HEK293 (cell line): ENCODE data around the gene SEMA4F.

Experiments used
- CTCF ChIA-PET: fragments of 350-600 bp; formaldehyde crosslinking; extraction: SDS; loops from one replicate; lab custom pipeline; 2021; ENCODE audit warnings: antibody characterized with exemption; lab: Yijun Ruan, JAX
- POLR2A ChIA-PET: fragments of 300-600 bp; formaldehyde crosslinking; extraction: SDS; loops from one replicate; lab custom pipeline; 2020; ENCODE audit warnings: antibody characterized with exemption, inconsistent platforms; lab: Yijun Ruan, JAX
- H3K27ac ChIP-seq: fragments of 200-500 bp; sonication (Bioruptor generic); 2 replicates; pipeline ENCODE4 v1.5.1; 2014; ENCODE audit warnings: low read depth, low read length, control low read depth, inconsistent platforms; ENCODE audit errors: extremely low read depth
- H3K36me3 ChIP-seq, 2 experiments: fragments of 200-500 bp in 1 of 2; sonication (Bioruptor generic) in 1 of 2; 1 replicate in 1 of 2; 2 replicates in 1 of 2; pipeline ENCODE4 v1.5.1; 2014 to 2017; ENCODE audit warnings: inconsistent platforms in 2 of 2, low read length in 2 of 2; ENCODE audit not compliant: control insufficient read depth in 2 of 2, insufficient read depth in 1 of 2
- H3K4me1 ChIP-seq: fragments of 200-500 bp; sonication (Bioruptor generic); 2 replicates; pipeline ENCODE4 v1.5.1; 2014; ENCODE audit warnings: mild to moderate bottlenecking, low read length, inconsistent platforms; ENCODE audit not compliant: control insufficient read depth, insufficient read depth
- H3K4me3 ChIP-seq: 2 replicates; pipeline ENCODE4 v1.5.1; 2011; ENCODE audit warnings: low read depth, mild to moderate bottlenecking, control low read depth, low read length, moderate library complexity
- H3K9me3 ChIP-seq: fragments of 200-500 bp; sonication (Bioruptor generic); 2 replicates; pipeline ENCODE4 v1.5.1; 2014; ENCODE audit warnings: low read depth, low read length, inconsistent platforms; ENCODE audit not compliant: control insufficient read depth, insufficient read depth
- FEZF1 ChIP-seq: fragments of 450-650 bp; formaldehyde crosslinking; IDR thresholded peaks from 2 replicates; pipeline ENCODE4 v1.5.1; 2016; ENCODE audit warnings: missing biosample characterization, missing genetic modification characterization
- RBAK ChIP-seq: fragments of 450-650 bp; formaldehyde crosslinking; IDR thresholded peaks from 2 replicates; pipeline ENCODE4 v1.5.1; 2016; ENCODE audit warnings: missing biosample characterization, missing genetic modification characterization
- ZBTB48 ChIP-seq: fragments of 450-650 bp; formaldehyde crosslinking; IDR thresholded peaks from 2 replicates; pipeline ENCODE4 v1.5.1; 2016; ENCODE audit warnings: missing biosample characterization, missing genetic modification characterization
- ZBTB49 ChIP-seq: fragments of 450-650 bp; formaldehyde crosslinking; IDR thresholded peaks from 2 replicates; pipeline ENCODE4 v1.5.1; 2016; ENCODE audit warnings: missing biosample characterization, missing genetic modification characterization, low read depth
- ZNF10 ChIP-seq: fragments of 450-650 bp; formaldehyde crosslinking; IDR thresholded peaks from 2 replicates; pipeline ENCODE4 v1.5.1; 2017; ENCODE audit warnings: missing biosample characterization, missing genetic modification characterization
- ZNF140 ChIP-seq: fragments of 450-650 bp; formaldehyde crosslinking; IDR thresholded peaks from 2 replicates; pipeline ENCODE4 v1.5.1; 2016; ENCODE audit warnings: missing biosample characterization, missing genetic modification characterization
- ZNF223 ChIP-seq: fragments of 450-650 bp; formaldehyde crosslinking; IDR thresholded peaks from 2 replicates; pipeline ENCODE4 v1.5.1; 2016; ENCODE audit warnings: missing biosample characterization, missing genetic modification characterization
- ZNF266 ChIP-seq: fragments of 450-650 bp; formaldehyde crosslinking; IDR thresholded peaks from 2 replicates; pipeline ENCODE4 v1.5.1; 2016; ENCODE audit warnings: missing biosample characterization, missing genetic modification characterization, low read depth
- ZNF274 ChIP-seq, 2 experiments: fragments of 200-500 bp in 1 of 2; fragments of 450-650 bp in 1 of 2; sonication (Bioruptor generic) in 1 of 2; formaldehyde crosslinking in 1 of 2; IDR thresholded peaks; 2 replicates each; pipeline versions ENCODE4 v1.5.1 to v1.6.1; 2014 to 2016; ENCODE audit warnings: borderline replicate concordance in 1 of 2, inconsistent platforms in 1 of 2, low read length in 1 of 2, missing biosample characterization in 1 of 2, missing genetic modification characterization in 1 of 2
- ZNF311 ChIP-seq: fragments of 450-650 bp; formaldehyde crosslinking; IDR thresholded peaks from 2 replicates; pipeline ENCODE4 v1.5.1; 2017; ENCODE audit warnings: missing biosample characterization, missing genetic modification characterization, borderline replicate concordance
- ZNF391 ChIP-seq: fragments of 450-650 bp; formaldehyde crosslinking; IDR thresholded peaks from 2 replicates; pipeline ENCODE4 v1.5.1; 2016; ENCODE audit warnings: low read depth, missing biosample characterization, missing genetic modification characterization, borderline replicate concordance
- ZNF621 ChIP-seq: fragments of 450-650 bp; formaldehyde crosslinking; IDR thresholded peaks from 2 replicates; pipeline ENCODE4 v1.5.1; 2017; ENCODE audit warnings: missing biosample characterization, missing genetic modification characterization
- ZNF747 ChIP-seq: fragments of 450-650 bp; formaldehyde crosslinking; IDR thresholded peaks from 2 replicates; pipeline ENCODE4 v1.5.1; 2016; ENCODE audit warnings: missing biosample characterization, missing genetic modification characterization
- ZNF785 ChIP-seq: fragments of 450-650 bp; formaldehyde crosslinking; IDR thresholded peaks from 2 replicates; pipeline ENCODE4 v1.5.1; 2016; ENCODE audit warnings: missing biosample characterization, missing genetic modification characterization
- TF ChIP-seq, protein P1 (sequence below): fragments of 450-650 bp; formaldehyde crosslinking; IDR thresholded peaks from 2 replicates; pipeline ENCODE4 v1.5.1; 2017; ENCODE audit warnings: missing biosample characterization, mild to moderate bottlenecking, missing genetic modification characterization, moderate library complexity
- TF ChIP-seq, protein P2 (sequence below): fragments of 450-650 bp; formaldehyde crosslinking; IDR thresholded peaks from 2 replicates; pipeline ENCODE4 v1.5.1; 2016; ENCODE audit warnings: missing biosample characterization, missing genetic modification characterization
- TF ChIP-seq, protein P3 (sequence below): fragments of 450-650 bp; formaldehyde crosslinking; conservative IDR thresholded peaks from 2 replicates; pipeline ENCODE4 v1.5.1; 2016; ENCODE audit warnings: low read depth, missing biosample characterization, missing genetic modification characterization
- TF ChIP-seq, protein P4 (sequence below): fragments of 450-650 bp; formaldehyde crosslinking; IDR thresholded peaks from 2 replicates; pipeline ENCODE4 v1.5.1; 2016; ENCODE audit warnings: missing biosample characterization, missing genetic modification characterization

Gene SEMA4F

GRCh38 chr2:74619651-74620297 is 34.3 kb upstream of the SEMA4F start:
- no peaks in the 10 kb centered on the region for H3K4me1 ChIP-seq
- ChIA-PET POLR2A (no interaction called here), CTCF (interaction anchor here (0.6 to 0.9 kb wide), 2 partner anchors 54 to 71 kb away, joined by 4 read pairs; no protein-coding TSS in a partner anchor)
- no peak overlapping the region for H3K4me3 ChIP-seq
- H3K27ac ChIP-seq, result no peak overlapping the region
- no peak for TF ChIP-seq ZNF747
- TF ChIP-seq, protein P1, sequence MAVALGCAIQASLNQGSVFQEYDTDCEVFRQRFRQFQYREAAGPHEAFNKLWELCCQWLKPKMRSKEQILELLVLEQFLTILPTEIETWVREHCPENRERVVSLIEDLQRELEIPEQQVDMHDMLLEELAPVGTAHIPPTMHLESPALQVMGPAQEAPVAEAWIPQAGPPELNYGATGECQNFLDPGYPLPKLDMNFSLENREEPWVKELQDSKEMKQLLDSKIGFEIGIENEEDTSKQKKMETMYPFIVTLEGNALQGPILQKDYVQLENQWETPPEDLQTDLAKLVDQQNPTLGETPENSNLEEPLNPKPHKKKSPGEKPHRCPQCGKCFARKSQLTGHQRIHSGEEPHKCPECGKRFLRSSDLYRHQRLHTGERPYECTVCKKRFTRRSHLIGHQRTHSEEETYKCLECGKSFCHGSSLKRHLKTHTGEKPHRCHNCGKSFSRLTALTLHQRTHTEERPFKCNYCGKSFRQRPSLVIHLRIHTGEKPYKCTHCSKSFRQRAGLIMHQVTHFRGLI (tag by site-specific recombination), result no peak
- TF ChIP-seq ZBTB48 (tag by site-specific recombination), result no peak
- no peak for TF ChIP-seq ZNF621
- TF ChIP-seq, protein P2, sequence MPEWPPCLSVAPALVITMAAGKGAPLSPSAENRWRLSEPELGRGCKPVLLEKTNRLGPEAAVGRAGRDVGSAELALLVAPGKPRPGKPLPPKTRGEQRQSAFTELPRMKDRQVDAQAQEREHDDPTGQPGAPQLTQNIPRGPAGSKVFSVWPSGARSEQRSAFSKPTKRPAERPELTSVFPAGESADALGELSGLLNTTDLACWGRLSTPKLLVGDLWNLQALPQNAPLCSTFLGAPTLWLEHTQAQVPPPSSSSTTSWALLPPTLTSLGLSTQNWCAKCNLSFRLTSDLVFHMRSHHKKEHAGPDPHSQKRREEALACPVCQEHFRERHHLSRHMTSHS (tag by site-specific recombination), result no peak
- no peak for TF ChIP-seq ZNF311 (tag by site-specific recombination)
- no peak for TF ChIP-seq ZBTB49 (tag by site-specific recombination)
- no peak for TF ChIP-seq FEZF1 (tag by site-specific recombination)
- TF ChIP-seq ZNF785 (tag by site-specific recombination), result no peak
- TF ChIP-seq ZNF140, result no peak
- no peak for TF ChIP-seq RBAK
- TF ChIP-seq, protein P3, sequence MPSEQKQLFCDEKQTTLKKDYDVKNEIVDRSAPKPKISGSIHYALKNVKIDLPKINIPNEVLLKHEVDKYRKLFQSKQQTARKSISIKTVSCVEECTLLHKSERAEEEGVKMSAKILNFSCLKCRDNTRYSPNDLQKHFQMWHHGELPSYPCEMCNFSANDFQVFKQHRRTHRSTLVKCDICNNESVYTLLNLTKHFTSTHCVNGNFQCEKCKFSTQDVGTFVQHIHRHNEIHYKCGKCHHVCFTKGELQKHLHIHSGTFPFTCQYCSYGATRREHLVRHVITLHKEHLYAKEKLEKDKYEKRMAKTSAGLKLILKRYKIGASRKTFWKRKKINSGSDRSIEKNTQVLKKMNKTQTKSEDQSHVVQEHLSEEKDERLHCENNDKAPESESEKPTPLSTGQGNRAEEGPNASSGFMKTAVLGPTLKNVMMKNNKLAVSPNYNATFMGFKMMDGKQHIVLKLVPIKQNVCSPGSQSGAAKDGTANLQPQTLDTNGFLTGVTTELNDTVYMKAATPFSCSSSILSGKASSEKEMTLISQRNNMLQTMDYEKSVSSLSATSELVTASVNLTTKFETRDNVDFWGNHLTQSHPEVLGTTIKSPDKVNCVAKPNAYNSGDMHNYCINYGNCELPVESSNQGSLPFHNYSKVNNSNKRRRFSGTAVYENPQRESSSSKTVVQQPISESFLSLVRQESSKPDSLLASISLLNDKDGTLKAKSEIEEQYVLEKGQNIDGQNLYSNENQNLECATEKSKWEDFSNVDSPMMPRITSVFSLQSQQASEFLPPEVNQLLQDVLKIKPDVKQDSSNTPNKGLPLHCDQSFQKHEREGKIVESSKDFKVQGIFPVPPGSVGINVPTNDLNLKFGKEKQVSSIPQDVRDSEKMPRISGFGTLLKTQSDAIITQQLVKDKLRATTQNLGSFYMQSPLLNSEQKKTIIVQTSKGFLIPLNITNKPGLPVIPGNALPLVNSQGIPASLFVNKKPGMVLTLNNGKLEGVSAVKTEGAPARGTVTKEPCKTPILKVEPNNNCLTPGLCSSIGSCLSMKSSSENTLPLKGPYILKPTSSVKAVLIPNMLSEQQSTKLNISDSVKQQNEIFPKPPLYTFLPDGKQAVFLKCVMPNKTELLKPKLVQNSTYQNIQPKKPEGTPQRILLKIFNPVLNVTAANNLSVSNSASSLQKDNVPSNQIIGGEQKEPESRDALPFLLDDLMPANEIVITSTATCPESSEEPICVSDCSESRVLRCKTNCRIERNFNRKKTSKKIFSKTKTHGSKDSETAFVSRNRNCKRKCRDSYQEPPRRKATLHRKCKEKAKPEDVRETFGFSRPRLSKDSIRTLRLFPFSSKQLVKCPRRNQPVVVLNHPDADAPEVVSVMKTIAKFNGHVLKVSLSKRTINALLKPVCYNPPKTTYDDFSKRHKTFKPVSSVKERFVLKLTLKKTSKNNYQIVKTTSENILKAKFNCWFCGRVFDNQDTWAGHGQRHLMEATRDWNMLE (tag by site-specific recombination), result no peak
- no peak for TF ChIP-seq ZNF223 (tag by site-specific recombination)
- no peak for TF ChIP-seq ZNF391 (tag by site-specific recombination)
- no peak for TF ChIP-seq ZNF266 (tag by site-specific recombination)
- TF ChIP-seq ZNF10 (tag by site-specific recombination), result no peak
- no peak for TF ChIP-seq ZNF274 (IDR thresholded peaks at IDR 0.05; ENCODE audit: low read length)
- no peak for TF ChIP-seq ZNF274 (tag by site-specific recombination; IDR thresholded peaks at IDR 0.05; ENCODE audit: borderline replicate concordance)
- TF ChIP-seq, protein P4, sequence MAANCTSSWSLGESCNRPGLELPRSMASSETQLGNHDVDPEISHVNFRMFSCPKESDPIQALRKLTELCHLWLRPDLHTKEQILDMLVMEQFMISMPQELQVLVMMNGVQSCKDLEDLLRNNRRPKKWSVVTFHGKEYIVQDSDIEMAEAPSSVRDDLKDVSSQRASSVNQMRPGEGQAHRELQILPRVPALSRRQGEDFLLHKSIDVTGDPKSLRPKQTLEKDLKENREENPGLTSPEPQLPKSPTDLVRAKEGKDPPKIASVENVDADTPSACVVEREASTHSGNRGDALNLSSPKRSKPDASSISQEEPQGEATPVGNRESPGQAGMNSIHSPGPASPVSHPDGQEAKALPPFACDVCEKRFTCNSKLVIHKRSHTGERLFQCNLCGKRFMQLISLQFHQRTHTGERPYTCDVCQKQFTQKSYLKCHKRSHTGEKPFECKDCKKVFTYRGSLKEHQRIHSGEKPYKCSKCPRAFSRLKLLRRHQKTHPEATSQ (tag by site-specific recombination), result no peak
- no peaks in the 10 kb centered on the region for H3K9me3 ChIP-seq
- no peaks in the 10 kb centered on the region for H3K36me3 ChIP-seq
